Measurements from ENCODE around the gene STPG3. TPM values are rescaled to one million over a fixed set of nuclear protein-coding genes. Genes with fewer than 3 reads are reported as not detected.

The STPG3 gene
- total and polyA plus RNA-seq, 2 of the 13 experiments (the other 11 are each of a cell fraction or from before 2014, with no cell fraction given): not detected

DNA sequence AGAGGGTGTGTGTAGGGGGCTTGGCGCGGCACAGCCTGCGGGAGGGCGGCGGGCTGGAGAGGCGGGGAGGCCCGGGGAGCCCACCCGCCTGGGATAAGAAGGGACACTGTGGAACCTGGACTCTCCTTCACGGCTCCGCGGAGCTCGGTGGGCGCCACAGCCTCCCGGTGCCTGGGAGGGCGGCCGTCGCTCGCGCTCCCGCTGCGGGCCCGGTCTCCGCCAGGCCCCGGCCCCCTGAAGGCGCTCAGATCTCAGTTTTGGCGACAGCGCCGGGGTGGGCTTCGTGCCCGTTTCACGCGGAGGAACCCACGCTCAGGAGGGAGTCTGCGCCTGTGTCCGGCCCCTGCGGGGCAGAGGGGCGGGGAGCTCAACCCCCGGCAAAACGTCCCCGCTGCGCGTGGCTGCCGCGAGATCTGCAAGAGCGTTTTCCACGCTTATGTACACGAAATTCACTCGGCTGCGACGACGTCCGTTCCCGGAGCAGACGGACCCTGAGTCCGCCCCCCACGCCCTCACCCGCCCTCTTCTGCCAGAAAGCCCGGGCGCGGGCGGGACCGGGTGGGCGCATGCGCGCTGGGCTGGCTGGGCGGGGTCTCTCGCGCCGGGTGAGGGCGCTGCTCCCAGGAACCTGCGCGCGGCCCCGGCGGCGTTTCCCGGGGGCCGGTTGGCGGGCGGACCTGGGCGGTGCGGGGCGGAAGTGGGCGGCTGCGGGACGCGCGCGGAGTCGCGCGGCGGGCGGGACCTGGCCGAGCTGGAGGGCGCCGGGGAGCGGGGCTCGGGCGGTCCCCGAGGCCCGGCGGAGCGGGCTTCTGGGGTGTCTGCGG lies 3.8 kb downstream of the STPG3 start, which contains the start of gene NELFB (continued):
- no peak for TF ChIP-seq ZNF879 (CRISPR knock-in tag; IDR thresholded peaks at IDR 0.05)
- TF ChIP-seq, protein P1, sequence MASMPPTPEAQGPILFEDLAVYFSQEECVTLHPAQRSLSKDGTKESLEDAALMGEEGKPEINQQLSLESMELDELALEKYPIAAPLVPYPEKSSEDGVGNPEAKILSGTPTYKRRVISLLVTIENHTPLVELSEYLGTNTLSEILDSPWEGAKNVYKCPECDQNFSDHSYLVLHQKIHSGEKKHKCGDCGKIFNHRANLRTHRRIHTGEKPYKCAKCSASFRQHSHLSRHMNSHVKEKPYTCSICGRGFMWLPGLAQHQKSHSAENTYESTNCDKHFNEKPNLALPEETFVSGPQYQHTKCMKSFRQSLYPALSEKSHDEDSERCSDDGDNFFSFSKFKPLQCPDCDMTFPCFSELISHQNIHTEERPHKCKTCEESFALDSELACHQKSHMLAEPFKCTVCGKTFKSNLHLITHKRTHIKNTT (CRISPR knock-in tag; IDR thresholded peaks at IDR 0.05): 0 out of 2 replicates have a peak, but pooled peaks have one; percentile 14
- TF ChIP-seq JUNB (CRISPR knock-in tag; IDR thresholded peaks at IDR 0.05; ENCODE audit: borderline replicate concordance): no peak
- no peak for TF ChIP-seq RFX3 (CRISPR knock-in tag; IDR thresholded peaks at IDR 0.05)
- no peak for TF ChIP-seq ZNF282 (IDR thresholded peaks at IDR 0.05; ENCODE audit: partially characterized antibody)
- TF ChIP-seq PTBP1 (IDR thresholded peaks at IDR 0.05; ENCODE audit: low read depth, low read length, poor library complexity, severe bottlenecking): no peak
- TF ChIP-seq ARNT (IDR thresholded peaks at IDR 0.05): no peak
- no peak for TF ChIP-seq ZNF598 (CRISPR knock-in tag; IDR thresholded peaks at IDR 0.05; ENCODE audit: borderline replicate concordance)
- TF ChIP-seq RBM39 (IDR thresholded peaks at IDR 0.05; ENCODE audit: low read depth, low read length, poor library complexity, severe bottlenecking): no peak
- no peak for TF ChIP-seq ZNF7 (CRISPR knock-in tag; IDR thresholded peaks at IDR 0.05)
- TF ChIP-seq, protein P2, sequence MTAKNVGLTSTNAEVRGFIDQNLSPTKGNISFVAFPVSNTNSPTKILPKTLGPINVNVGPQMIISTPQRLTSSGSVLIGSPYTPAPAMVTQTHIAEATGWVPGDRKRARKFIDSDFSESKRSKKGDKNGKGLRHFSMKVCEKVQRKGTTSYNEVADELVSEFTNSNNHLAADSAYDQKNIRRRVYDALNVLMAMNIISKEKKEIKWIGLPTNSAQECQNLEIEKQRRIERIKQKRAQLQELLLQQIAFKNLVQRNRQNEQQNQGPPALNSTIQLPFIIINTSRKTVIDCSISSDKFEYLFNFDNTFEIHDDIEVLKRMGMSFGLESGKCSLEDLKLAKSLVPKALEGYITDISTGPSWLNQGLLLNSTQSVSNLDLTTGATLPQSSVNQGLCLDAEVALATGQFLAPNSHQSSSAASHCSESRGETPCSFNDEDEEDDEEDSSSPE (CRISPR knock-in tag; IDR thresholded peaks at IDR 0.05): peak; percentile 76
- TF ChIP-seq ZBTB2 (CRISPR knock-in tag; IDR thresholded peaks at IDR 0.05; ENCODE audit: low read depth): peak; percentile 89
- TF ChIP-seq REPIN1 (CRISPR knock-in tag; IDR thresholded peaks at IDR 0.05; ENCODE audit: borderline replicate concordance, low read depth): 0 out of 2 replicates have a peak, but pooled peaks have one; percentile 27
- TF ChIP-seq ZNF557 (CRISPR knock-in tag; IDR thresholded peaks at IDR 0.05): no peak
- 0 out of 2 replicates have a peak, but pooled peaks have one; percentile 21 for TF ChIP-seq ZBTB42 (CRISPR knock-in tag; IDR thresholded peaks at IDR 0.05)
- peak; percentile 29; the same call in 1 of the 2 replicates for TF ChIP-seq ZMYM4 (CRISPR knock-in tag; IDR thresholded peaks at IDR 0.05)
- TF ChIP-seq, protein P3, sequence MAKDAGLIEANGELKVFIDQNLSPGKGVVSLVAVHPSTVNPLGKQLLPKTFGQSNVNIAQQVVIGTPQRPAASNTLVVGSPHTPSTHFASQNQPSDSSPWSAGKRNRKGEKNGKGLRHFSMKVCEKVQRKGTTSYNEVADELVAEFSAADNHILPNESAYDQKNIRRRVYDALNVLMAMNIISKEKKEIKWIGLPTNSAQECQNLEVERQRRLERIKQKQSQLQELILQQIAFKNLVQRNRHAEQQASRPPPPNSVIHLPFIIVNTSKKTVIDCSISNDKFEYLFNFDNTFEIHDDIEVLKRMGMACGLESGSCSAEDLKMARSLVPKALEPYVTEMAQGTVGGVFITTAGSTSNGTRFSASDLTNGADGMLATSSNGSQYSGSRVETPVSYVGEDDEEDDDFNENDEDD (CRISPR knock-in tag; IDR thresholded peaks at IDR 0.05; ENCODE audit: borderline replicate concordance): peak; percentile 70; the same call in 1 of the 2 replicates
- TF ChIP-seq AHR (CRISPR knock-in tag; IDR thresholded peaks at IDR 0.05): no peak
- no peak for TF ChIP-seq HOXA9 (CRISPR knock-in tag; IDR thresholded peaks at IDR 0.05; ENCODE audit: borderline replicate concordance)
- peak; percentile 85 for TF ChIP-seq RBFOX2 (IDR thresholded peaks at IDR 0.05; ENCODE audit: low read depth, low read length)
- TF ChIP-seq MTF2 (CRISPR knock-in tag; IDR thresholded peaks at IDR 0.05; ENCODE audit: borderline replicate concordance): no peak
- TF ChIP-seq, protein P4, sequence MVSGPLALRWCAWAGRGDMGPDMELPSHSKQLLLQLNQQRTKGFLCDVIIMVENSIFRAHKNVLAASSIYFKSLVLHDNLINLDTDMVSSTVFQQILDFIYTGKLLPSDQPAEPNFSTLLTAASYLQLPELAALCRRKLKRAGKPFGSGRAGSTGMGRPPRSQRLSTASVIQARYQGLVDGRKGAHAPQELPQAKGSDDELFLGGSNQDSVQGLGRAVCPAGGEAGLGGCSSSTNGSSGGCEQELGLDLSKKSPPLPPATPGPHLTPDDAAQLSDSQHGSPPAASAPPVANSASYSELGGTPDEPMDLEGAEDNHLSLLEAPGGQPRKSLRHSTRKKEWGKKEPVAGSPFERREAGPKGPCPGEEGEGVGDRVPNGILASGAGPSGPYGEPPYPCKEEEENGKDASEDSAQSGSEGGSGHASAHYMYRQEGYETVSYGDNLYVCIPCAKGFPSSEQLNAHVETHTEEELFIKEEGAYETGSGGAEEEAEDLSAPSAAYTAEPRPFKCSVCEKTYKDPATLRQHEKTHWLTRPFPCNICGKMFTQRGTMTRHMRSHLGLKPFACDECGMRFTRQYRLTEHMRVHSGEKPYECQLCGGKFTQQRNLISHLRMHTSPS (CRISPR knock-in tag; IDR thresholded peaks at IDR 0.05; ENCODE audit: low read depth): no peak

All from HepG2 (cell line).